ENCODE measurements around the gene SFRP2. TPM values are rescaled to one million over a fixed set of nuclear protein-coding genes. Genes with fewer than 3 reads are reported as not detected.

The SFRP2 gene
- total RNA-seq, 1 experiment from 2014 or later, result not detected

DNA sequence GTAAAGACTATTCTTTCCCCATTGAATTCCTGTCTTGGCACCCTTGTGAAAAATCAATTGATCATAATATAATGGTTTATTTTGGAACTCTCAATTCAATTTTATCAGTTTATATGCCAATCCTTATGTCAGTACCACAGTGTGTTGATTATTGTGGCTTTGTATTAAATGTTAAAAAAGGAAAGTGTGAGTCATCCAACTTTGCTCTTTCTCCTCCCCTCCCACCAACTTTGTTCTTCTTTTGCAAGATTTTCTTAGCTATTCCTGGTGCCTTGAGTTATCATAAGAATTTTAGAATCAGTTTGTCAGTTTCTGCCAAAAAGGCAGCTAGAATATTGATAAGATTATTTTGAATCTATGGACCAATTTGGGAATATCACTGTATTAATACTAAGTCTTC, 17.8 kb downstream of the SFRP2 start:
- Histone ChIP-seq H3K27ac (no peak overlapping the region), H3K9me2 (ENCODE audit: insufficient read depth) (no peaks in the 10 kb centered on the region), H2AFZ (no peak overlapping the region), H3F3A (ENCODE audit: insufficient read depth, low read depth) (no peaks in the 10 kb centered on the region), H3K4me1 (replicated peaks; ENCODE audit: insufficient read depth) (no peaks in the 10 kb centered on the region), H3K79me2 (ENCODE audit: low read depth) (no peaks in the 10 kb centered on the region), H3K4me2 (no peak overlapping the region), H3K9me3 (ENCODE audit: insufficient read depth, low read depth) (no peaks in the 10 kb centered on the region), H3K36me3 (ENCODE audit: low read depth) (no peaks in the 10 kb centered on the region), H3K27me3 (ENCODE audit: insufficient read depth, low read depth) (no peaks in the 10 kb centered on the region), H3K4me3 (no peak overlapping the region), H4K20me1 (ENCODE audit: insufficient read depth) (no peaks in the 10 kb centered on the region)
- intact Hi-C loops (cut with micrococcal nuclease; ENCODE audit: unreplicated experiment), result no loop called here
- BruUV-seq (replicated peaks), result no TSS peak
- DNase-seq, result no peak
- ChIA-PET CTCF (no interaction called here), POLR2A (ENCODE audit: unreplicated experiment) (no interaction called here)
- no peak for TF ChIP-seq EZH2 (IDR thresholded peaks at IDR 0.05; ENCODE audit: low read depth)
- TF ChIP-seq, protein P1, sequence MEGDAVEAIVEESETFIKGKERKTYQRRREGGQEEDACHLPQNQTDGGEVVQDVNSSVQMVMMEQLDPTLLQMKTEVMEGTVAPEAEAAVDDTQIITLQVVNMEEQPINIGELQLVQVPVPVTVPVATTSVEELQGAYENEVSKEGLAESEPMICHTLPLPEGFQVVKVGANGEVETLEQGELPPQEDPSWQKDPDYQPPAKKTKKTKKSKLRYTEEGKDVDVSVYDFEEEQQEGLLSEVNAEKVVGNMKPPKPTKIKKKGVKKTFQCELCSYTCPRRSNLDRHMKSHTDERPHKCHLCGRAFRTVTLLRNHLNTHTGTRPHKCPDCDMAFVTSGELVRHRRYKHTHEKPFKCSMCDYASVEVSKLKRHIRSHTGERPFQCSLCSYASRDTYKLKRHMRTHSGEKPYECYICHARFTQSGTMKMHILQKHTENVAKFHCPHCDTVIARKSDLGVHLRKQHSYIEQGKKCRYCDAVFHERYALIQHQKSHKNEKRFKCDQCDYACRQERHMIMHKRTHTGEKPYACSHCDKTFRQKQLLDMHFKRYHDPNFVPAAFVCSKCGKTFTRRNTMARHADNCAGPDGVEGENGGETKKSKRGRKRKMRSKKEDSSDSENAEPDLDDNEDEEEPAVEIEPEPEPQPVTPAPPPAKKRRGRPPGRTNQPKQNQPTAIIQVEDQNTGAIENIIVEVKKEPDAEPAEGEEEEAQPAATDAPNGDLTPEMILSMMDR (conservative IDR thresholded peaks at IDR 0.05), result no peak

DNA sequence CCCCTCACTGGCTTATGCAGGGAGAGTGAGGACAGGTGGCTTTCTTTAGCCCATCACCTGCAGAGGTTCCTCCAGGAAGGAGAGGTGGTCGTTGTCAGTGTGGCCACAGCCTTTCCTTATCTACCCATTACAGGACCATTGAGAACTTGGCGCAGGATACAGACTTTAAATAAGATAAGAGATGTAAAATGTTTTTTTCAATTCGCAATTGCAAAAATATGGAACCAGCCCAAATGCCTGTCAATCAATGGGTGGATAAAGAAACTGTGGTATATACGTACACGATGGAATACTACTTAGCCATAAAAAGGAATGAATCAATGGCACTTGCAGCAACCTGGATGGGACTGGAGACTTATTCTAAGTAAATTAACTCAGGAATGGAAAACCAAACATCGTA, 22.1 kb downstream of the SFRP2 start:
- ChIA-PET CTCF (no interaction called here), POLR2A (ENCODE audit: unreplicated experiment) (no interaction called here)
- TF ChIP-seq EZH2 (IDR thresholded peaks at IDR 0.05; ENCODE audit: low read depth), result no peak
- TF ChIP-seq, protein P1 (conservative IDR thresholded peaks at IDR 0.05), result no peak
- intact Hi-C loops (cut with micrococcal nuclease; ENCODE audit: unreplicated experiment), result no loop called here
- Histone ChIP-seq H3K27me3 (ENCODE audit: insufficient read depth, low read depth) (no peaks in the 10 kb centered on the region), H3K4me3 (no peak overlapping the region), H3K36me3 (ENCODE audit: low read depth) (no peaks in the 10 kb centered on the region), H3K9me2 (ENCODE audit: insufficient read depth) (no peaks in the 10 kb centered on the region), H3K4me1 (replicated peaks; ENCODE audit: insufficient read depth) (no peaks in the 10 kb centered on the region), H2AFZ (no peak overlapping the region), H3K27ac (no peak overlapping the region), H3F3A (ENCODE audit: insufficient read depth, low read depth) (no peaks in the 10 kb centered on the region), H3K4me2 (no peak overlapping the region), H3K79me2 (ENCODE audit: low read depth) (no peaks in the 10 kb centered on the region), H3K9me3 (ENCODE audit: insufficient read depth, low read depth) (no peaks in the 10 kb centered on the region), H4K20me1 (ENCODE audit: insufficient read depth) (no peaks in the 10 kb centered on the region)
- BruUV-seq (replicated peaks), result no TSS peak
- no peak for DNase-seq

DNA sequence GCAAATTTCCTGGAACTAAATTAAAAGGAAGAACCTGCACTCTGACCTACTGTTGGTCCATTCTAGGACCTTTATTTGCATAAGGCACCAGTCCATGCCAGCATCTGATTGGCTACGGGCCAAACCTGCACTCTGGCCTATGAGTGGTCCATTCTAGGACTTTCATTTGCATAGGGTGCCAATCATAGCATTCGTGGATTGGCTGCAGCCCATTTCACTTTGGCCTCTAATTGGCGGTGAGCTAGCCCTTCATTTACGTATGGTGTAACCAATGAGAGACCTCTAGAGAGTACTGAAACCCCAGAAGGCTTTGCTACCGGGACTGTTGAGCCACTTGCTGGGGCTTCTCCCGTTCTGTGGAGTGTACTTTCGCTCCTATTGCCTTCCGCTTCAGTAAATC, 23.0 kb downstream of the SFRP2 start:
- Histone ChIP-seq H3K9me3 (ENCODE audit: insufficient read depth, low read depth) (no peaks in the 10 kb centered on the region), H3K36me3 (ENCODE audit: low read depth) (no peaks in the 10 kb centered on the region), H3K4me2 (no peak overlapping the region), H4K20me1 (ENCODE audit: insufficient read depth) (no peaks in the 10 kb centered on the region), H2AFZ (no peak overlapping the region), H3K9me2 (ENCODE audit: insufficient read depth) (no peaks in the 10 kb centered on the region), H3K79me2 (ENCODE audit: low read depth) (no peaks in the 10 kb centered on the region), H3K27me3 (ENCODE audit: insufficient read depth, low read depth) (no peaks in the 10 kb centered on the region), H3F3A (ENCODE audit: insufficient read depth, low read depth) (no peaks in the 10 kb centered on the region), H3K4me1 (replicated peaks; ENCODE audit: insufficient read depth) (no peaks in the 10 kb centered on the region), H3K27ac (no peak overlapping the region), H3K4me3 (no peak overlapping the region)
- no peak for TF ChIP-seq EZH2 (IDR thresholded peaks at IDR 0.05; ENCODE audit: low read depth)
- TF ChIP-seq, protein P1 (conservative IDR thresholded peaks at IDR 0.05), result no peak
- BruUV-seq (replicated peaks), result no TSS peak
- no peak for DNase-seq
- intact Hi-C loops (cut with micrococcal nuclease; ENCODE audit: unreplicated experiment), result no loop called here
- ChIA-PET CTCF (no interaction called here), POLR2A (ENCODE audit: unreplicated experiment) (interaction anchor here (0.6 kb wide), 1 partner anchor 1155 kb away, joined by 7 read pairs; no protein-coding TSS in a partner anchor)
